GM10847 (cell line): ENCODE results near the gene KATNIP.

Experiments
- POLR2A ChIP-seq: IDR thresholded peaks from 2 replicates; pipeline ENCODE4 v1.6.1; 2011; ENCODE audit not compliant: insufficient read length; ENCODE audit errors: extremely low read depth

The KATNIP gene

GRCh38 chr16:27558434-27558833 is 8.5 kb downstream of the KATNIP start:
- TF ChIP-seq POLR2A, result no peak

- no peak for TF ChIP-seq POLR2A
Measured at GRCh38 chr16:27558932-27559331, 9.0 kb downstream of the KATNIP start.

- TF ChIP-seq POLR2A, result no peak
Measured at GRCh38 chr16:27561216-27561615, 11.3 kb downstream of the KATNIP start.

- no peak for TF ChIP-seq POLR2A
Measured at GRCh38 chr16:27564224-27564623, 14.3 kb downstream of the KATNIP start.

GRCh38 chr16:27566417-27566816 is 16.5 kb downstream of the KATNIP start:
- TF ChIP-seq POLR2A, result no peak

- no peak for TF ChIP-seq POLR2A
Measured at GRCh38 chr16:27568077-27568476, 18.1 kb downstream of the KATNIP start.

DNA sequence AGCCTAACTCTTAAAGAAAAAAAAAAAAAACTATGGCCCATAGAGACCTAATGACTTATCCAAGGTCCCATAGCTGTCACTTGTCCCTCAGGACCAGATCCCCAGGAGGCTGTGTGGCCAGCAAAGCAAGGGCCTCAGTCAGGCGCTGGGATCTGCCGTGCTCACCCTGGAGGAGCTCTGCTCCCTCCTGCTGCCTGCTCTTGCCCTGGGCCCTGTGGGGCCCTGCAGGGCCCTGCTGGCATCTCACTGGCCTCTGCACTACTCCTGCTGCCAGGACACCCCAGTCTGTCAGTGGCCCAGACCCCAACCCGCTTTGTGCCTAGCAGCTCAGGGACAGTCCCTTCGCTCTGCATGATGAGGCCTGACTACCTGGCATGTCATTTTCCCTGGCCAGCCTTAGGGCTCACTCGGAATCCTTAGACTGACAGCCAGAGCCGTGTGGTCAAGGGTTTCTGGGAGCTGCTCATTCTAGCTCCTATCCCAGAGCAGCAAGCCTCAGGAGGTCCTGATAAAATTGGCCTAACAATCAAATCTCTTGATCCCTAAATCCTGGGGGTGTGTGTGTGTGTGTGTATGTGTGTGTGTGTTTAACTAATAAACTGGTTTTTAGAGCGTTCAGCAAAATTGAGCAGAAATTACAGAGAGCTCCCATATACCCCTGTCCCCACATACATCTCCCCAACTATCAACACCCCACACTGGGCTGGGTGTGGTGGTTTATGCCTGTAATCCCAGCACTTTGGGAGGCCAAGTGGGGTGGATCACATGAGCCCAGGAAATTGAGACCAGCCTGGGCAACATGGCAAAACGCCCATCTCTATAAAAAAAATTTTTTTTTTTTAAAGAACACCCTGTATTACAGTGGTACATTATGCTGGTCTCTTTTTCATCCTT is 21.7 kb downstream of the KATNIP start:
- TF ChIP-seq POLR2A, result no peak

GRCh38 chr16:27572711-27573110 is 22.8 kb downstream of the KATNIP start:
- TF ChIP-seq POLR2A, result no peak

DNA sequence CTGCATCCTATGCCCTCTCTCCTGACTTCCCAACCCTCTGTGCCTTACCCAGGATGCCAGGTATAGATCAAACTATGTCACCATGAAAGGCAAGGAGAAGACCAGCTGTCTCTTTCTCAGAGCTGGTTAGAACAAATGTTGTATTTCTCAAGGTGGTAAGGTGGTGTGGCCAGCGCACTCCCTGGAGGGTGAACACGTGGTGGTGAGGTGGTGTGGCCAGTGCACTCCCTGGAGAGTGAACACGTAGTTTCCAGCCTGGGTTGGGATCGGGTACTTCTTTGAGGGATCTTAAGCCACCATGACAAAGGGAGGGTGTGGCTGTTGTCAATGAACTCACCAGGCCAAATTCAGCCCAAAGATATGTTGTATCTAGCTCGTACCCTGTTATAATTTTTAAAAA is 26.8 kb downstream of the KATNIP start:
- TF ChIP-seq POLR2A, result no peak

DNA sequence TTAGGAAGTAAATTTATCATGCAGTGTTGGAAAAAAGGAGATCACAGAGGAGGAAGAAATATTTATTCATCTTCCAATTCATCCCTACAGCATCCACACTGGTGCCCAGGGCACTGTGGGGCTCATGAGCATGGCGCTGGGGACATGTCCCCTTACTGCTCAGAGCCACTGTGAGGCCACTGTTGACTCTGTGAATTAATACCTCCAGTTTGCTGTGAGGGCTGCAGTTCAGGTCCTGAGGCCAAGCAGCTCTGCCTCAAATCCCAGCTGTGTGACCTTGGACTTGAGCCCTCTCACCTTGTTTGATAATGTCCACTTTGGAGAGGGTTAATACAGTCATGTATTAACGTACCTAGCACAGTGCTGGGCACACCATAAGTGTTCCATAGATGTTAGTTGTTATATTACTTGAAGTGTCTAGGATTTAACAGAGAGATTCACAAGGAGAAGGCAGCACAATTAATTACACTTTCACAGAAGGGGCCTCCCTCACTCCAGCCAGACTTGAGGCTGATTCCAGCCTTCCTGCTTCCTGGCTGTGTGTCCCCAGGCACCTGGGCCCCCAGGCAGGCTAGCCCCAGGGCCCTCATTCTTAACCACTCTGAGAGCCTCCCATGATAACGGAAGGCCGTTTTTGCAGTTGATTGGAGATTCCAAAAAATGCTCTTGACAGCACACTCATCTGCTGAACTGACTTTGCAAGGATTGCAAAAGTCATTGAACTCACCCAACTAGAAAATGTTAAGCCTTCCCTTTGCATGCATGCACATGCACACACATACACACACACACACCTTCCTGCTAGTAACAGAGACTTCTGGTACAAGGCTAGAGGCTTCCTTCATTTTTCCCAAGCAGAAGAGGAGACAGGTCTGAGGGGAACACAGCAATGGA is 29.4 kb downstream of the KATNIP start:
- TF ChIP-seq POLR2A, result no peak

DNA sequence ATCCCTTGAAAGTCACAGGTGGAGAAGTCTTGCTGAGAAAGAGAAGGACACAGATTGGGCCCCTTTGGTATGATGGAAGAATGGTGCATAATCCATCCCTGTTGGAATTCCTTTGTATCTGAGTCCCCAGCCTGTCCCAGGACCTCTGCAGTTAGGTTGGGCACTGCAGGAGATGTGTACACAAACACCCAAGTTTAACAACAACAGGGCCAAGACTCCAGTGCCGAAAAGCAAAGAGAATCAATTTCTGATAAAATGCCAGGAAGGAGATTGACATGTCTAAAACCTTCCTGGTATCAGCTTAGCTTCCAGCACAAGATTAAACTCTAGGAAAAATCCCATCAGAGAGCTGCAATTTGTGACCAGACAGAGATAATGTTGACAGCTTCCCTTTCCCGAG is 32.9 kb downstream of the KATNIP start:
- no peak for TF ChIP-seq POLR2A

DNA sequence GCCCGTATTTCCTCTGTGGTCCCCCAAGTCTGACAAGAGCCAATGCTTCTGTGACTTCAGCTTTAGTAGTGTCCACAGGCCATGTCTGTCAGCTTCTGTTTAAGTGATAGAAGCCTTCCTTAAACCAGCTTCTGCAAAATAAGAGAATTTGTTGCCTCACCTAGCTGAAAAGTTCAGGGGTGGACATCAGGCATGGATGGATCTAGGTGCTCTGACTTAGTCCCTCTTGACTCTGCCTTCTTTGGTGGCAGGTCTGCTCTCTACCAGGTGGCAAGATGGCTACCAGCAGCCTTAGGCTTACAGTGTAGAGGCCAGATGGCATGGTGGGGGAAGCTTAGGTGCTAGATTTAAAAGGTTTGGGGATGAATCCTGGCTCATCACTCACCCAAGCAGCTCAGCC is 33.7 kb downstream of the KATNIP start:
- no peak for TF ChIP-seq POLR2A

DNA sequence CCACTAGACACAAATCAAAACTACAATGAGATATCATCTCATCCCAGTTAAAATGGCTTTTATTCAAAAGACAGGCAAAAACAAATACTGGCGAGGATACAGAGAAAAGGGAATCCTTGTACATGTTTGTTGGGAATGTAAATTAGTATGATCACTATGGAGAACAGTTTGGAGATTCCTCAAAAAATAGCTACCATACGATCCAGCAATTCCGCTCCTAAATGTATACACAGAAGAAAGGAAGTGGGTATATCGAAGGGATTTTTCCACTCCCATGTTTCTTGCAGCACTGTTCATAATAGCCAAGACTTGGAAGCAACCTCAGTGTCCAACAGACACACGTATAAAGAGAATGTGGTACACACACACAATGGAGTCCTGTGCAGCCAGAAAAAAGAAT is 35.3 kb downstream of the KATNIP start:
- no peak for TF ChIP-seq POLR2A

GRCh38 chr16:27586711-27587110 is 36.8 kb downstream of the KATNIP start:
- no peak for TF ChIP-seq POLR2A

DNA sequence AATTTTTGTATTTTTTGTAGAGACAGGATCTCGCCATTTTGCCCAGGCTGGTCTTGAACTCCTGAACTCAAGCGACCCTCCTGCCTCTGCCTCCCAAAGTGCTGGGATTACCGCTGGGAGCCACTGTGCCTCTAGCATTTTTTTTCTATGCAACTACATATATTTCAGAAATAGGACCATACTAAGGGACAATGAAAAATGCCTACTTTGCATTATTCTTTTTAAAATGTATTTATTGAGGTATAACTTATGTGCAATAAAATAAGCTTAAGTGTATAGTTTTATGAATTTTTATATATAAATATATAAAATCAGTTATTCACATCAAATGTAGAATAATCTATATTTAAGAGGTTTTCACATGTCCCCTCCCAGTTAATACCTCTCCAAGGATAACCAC is 38.1 kb downstream of the KATNIP start:
- no peak for TF ChIP-seq POLR2A

- TF ChIP-seq POLR2A, result no peak
Measured at GRCh38 chr16:27591837-27592236, 41.9 kb downstream of the KATNIP start.
